DMS 273 treated with DMSO at 0.1 percent for 48 hours (cell line): ENCODE results near the gene DBX2.
"Not testable (repeated sequence)": the region's sequence is repeated elsewhere in the genome, so short reads cannot be mapped to it uniquely, and the experiment has no call there.

Experiments
- DNase-seq: peaks from one replicate; lab custom pipeline; 2025; lab: John Stamatoyannopoulos, UW

DBX2 gene

GRCh38 chr12:45010059-45010458 is 40.8 kb downstream of the DBX2 start:
- DNase-seq = no peak

DNA sequence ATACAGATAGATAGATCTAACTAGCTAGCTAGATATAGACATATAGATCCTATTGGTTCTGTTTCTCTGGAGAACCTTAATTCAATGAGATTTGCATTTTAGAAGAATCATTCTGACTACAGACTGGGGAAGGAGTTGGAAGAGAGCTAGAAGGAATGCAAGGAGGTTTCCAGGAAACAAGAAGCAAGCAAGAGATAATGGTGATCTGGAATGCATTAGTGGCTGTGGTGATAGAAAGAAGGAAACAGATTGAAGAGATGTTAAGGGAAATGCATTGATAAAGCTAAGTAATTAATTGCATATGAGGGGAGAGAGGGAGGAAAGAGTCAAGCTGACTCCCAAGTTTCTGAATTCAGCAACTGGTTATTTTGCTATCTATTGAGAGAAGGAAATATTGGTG is 42.7 kb downstream of the DBX2 start:
- no peak for DNase-seq

- no peak for DNase-seq
Measured at GRCh38 chr12:44999355-44999754, 51.5 kb downstream of the DBX2 start.

GRCh38 chr12:44993161-44993560 is 57.7 kb downstream of the DBX2 start:
- DNase-seq = no peak

DNA sequence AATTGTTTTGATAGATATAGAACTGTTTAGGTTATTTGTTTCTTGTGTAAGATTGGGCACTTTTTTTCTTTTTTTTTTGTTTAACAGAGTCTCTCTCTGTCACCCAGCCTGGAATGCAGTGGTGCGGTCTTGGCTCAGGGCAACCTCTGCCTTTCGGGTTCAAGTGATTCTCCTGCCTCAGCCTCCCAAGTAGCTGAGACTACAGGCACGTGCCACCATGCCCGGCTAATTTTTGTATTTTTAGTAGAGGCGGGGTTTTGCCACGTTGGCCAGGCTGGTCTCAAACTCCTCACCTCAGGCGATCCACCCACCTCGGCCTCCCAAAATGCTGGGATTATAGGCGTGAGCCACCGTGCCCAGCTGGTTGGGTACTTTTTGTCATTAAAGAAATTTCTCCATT is 66.0 kb downstream of the DBX2 start:
- DNase-seq = not testable (repeated sequence)

DNA sequence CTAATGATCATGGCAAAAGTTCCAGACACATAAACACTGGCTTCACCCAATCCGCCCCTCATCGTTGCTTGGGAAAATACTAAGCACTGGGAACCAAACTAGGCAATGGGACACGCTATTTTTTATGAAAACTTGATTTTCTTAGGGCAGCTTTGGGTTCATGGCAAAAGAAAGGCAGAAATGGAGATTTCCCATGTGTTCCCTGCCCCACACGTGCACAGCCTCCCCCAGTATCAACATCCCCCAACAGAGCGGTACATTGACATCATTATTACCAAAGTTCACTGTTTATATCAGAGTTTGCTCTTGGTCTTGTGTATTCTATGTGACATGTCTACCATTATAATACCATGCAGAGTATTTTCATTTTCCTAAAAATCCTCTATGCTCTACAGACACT is 71.0 kb downstream of the DBX2 start:
- DNase-seq = no peak

DNA sequence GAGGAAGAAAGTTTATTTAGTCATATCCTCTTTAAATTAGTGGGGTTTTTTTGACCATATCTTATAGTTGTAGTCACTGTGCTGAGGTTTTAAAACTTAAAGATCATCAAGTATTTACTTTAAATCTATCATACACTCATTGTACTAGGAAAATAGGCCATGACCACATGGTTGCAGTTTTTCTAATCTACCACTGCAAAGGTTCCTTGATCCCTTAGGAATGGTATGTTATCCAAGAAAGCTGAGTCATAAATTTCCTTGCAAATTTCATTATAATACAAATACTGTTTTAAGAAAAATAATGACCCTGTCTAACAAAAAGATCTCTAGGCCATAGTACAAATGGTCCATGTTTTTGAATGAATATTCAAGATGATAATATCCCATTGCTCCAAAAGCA is 74.7 kb downstream of the DBX2 start:
- no peak for DNase-seq

GRCh38 chr12:44972746-44973421 is 78.0 kb downstream of the DBX2 start:
- no peak for DNase-seq

- no peak for DNase-seq
Measured at GRCh38 chr12:44968965-44969364, 81.9 kb downstream of the DBX2 start.
